Activated T-cell treated with anti-CD3 and anti-CD28 coated beads, Interleukin-2, amount 50 U/mL, for 72 hours (primary cell): Measurements from ENCODE around the gene TLE3. TPM values are rescaled to one million over a fixed set of nuclear protein-coding genes. Genes with fewer than 3 reads are reported as not detected.
A peak's percentile ranks its signal among the peaks of the same experiment; 100 is the strongest.

Experiments used
- ATAC-seq, 2 donors: fragments of 150-1000 bp; cut with Tn5 transposase; replicated peaks in 1 of 2; 2 replicates each; pipeline ENCODE4 v1.10.0; 2021; ENCODE audit warnings: moderate library complexity in 2 of 2, mild to moderate bottlenecking in 1 of 2
- DNase-seq, 2 donors: peaks; one replicate each; pipeline ENCODE4 v3.0.0; 2021 to 2022; ENCODE audit warnings: mixed read lengths in 1 of 2
- H3K27ac Mint-ChIP-seq: one replicate; pipeline ENCODE4 v1.8.0; 2022; ENCODE audit warnings: mild to moderate bottlenecking, moderate library complexity, mixed read lengths
- H3K27me3 Mint-ChIP-seq: one replicate; pipeline ENCODE4 v1.8.0; 2022; ENCODE audit warnings: low read depth, mixed read lengths
- H3K36me3 Mint-ChIP-seq, 2 donors: one replicate each; pipeline ENCODE4 v1.8.0; 2022; ENCODE audit warnings: mixed read lengths in 2 of 2, mild to moderate bottlenecking in 1 of 2; ENCODE audit not compliant: insufficient read depth in 2 of 2
- H3K4me1 Mint-ChIP-seq: one replicate; pipeline ENCODE4 v1.8.0; 2022; ENCODE audit warnings: low read depth, mixed read lengths
- H3K4me3 Mint-ChIP-seq, 2 donors: one replicate each; pipeline ENCODE4 v1.8.0; 2022; ENCODE audit warnings: mild to moderate bottlenecking in 2 of 2, mixed read lengths in 2 of 2, moderate library complexity in 2 of 2
- H3K9me3 Mint-ChIP-seq, 2 donors: one replicate each; pipeline ENCODE4 v1.8.0; 2022; ENCODE audit warnings: mixed read lengths in 2 of 2
- total RNA-seq, 2 donors: library from RNA; stranded (reverse); gene quantifications; one replicate each; pipeline ENCODE4 v1.2.3, GENCODE V29; 2022

TLE3 gene
- total RNA-seq, 2 donors from 2014 or later, result 84.6 to 112 TPM

DNA sequence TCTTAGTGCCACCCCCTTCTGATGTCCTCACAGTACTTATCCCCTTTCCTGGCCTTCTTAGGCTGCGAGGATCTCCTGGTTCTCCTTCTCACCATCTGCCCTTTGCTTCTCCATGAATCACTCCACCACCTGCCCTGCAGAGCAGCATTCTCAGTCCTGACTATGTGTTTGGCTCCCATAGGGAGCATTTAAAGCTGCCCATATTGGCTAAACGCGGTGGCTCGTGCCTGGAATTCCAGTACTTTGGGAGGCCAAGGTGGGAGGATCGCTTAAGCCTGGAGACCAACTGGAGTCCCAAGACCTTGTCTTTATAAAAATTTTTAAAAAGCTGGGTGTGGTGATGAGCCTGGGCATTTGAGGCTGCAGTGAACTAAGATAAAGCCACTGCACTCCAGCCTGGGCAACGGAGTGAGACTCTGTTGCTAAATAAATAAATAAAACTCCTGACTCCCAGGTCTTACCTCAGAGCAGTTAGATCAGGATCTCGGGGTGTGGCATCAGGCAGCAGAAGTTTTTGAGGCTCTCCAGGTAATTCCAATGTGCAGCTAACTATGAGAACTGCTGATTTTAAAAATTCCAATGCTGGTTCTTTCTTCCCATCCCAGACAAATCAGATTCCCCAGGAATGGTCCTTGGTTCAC is 36.2 kb upstream of the TLE3 start:
- no peak overlapping the region for H3K27ac Mint-ChIP-seq
- no peak overlapping the region for H3K4me3 Mint-ChIP-seq
- H3K9me3 Mint-ChIP-seq, result no peaks in the 10 kb centered on the region
- no peaks in the 10 kb centered on the region for H3K4me1 Mint-ChIP-seq
- ATAC-seq (no peak), DNase-seq (no peak)
- peaks cover 0 to 2% of the 10 kb centered on the region in 2 donors for H3K36me3 Mint-ChIP-seq
- peaks cover 18% of the 10 kb centered on the region for H3K27me3 Mint-ChIP-seq

DNA sequence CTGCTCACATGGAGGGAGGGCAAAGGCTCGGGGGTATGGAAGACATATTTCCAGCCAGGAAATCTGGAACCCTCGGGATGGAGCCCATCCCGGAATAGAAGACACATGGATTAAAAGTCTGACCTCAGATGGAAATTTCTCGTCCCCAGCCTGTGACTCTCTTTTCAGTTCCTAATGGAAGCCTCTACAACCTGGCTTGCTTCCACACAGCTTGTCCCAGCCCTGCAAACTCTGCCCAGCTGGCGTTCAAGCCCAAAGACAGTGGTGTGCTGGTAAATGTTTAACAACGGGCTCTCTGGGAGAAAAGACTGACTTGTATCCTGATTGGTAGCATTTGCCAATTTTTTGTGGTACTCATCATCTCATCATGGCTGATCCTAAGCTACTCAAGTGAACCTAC is 35.6 kb upstream of the TLE3 start:
- no peak for ATAC-seq
- DNase-seq, result no peak
- Mint-ChIP-seq H3K27me3 (peaks cover 13% of the 10 kb centered on the region), H3K9me3 (no peaks in the 10 kb centered on the region), H3K27ac (no peak overlapping the region), H3K36me3 (peaks cover 0 to 2% of the 10 kb centered on the region in 2 donors), H3K4me3 (no peak overlapping the region), H3K4me1 (peaks cover 5% of the 10 kb centered on the region)

DNA sequence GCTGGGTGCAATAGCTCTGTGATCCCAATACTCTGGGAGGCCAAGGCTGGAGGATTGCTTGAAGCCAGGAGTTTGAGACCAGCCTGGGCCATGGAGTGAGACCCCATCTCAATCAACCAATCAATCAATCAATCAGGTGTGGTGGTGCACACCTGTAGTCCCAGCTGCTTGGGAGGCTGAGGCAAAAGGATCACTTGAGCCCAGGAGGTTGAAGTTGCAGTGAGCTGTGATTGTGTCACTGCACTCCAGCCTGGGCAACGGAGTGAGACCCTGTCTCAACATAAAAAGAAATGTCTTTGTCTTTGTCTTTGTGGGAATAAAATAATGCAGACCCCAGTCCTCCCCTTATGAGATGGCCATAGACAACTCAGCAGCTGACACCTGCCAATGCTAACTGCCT is 34.9 kb upstream of the TLE3 start:
- Mint-ChIP-seq H3K27me3 (peaks cover 13% of the 10 kb centered on the region), H3K4me3 (no peak overlapping the region), H3K27ac (no peak overlapping the region), H3K36me3 (peaks cover 0 to 2% of the 10 kb centered on the region in 2 donors), H3K9me3 (no peaks in the 10 kb centered on the region), H3K4me1 (peaks cover 11% of the 10 kb centered on the region)
- ATAC-seq, result no peak
- no peak for DNase-seq

DNA sequence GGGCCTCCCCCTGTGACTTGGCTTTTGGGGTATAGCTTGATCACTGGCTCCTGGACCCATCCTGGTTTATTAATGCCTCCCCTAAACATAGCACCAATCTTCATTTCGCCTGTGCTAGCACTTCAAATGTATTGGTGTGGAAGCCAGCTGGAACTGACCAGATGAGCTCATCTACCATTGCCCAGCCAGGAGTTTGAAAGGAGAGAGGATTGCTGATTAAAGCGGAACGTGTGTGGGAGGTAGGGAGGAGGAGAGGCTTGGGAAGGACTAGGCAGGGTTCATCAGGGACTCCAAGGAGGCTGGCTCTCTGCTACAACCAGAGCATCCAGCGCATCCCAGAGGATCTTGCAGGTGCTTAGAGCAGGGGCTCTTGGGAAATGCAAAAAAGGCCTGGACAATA is 34.4 kb upstream of the TLE3 start:
- H3K9me3 Mint-ChIP-seq, result no peaks in the 10 kb centered on the region
- H3K27ac Mint-ChIP-seq, result no peak overlapping the region
- peaks cover 0 to 2% of the 10 kb centered on the region in 2 donors for H3K36me3 Mint-ChIP-seq
- ATAC-seq (no peak), DNase-seq (no peak)
- peaks cover 14% of the 10 kb centered on the region for H3K27me3 Mint-ChIP-seq
- H3K4me1 Mint-ChIP-seq, result peaks cover 11% of the 10 kb centered on the region
- H3K4me3 Mint-ChIP-seq, result no peak overlapping the region

DNA sequence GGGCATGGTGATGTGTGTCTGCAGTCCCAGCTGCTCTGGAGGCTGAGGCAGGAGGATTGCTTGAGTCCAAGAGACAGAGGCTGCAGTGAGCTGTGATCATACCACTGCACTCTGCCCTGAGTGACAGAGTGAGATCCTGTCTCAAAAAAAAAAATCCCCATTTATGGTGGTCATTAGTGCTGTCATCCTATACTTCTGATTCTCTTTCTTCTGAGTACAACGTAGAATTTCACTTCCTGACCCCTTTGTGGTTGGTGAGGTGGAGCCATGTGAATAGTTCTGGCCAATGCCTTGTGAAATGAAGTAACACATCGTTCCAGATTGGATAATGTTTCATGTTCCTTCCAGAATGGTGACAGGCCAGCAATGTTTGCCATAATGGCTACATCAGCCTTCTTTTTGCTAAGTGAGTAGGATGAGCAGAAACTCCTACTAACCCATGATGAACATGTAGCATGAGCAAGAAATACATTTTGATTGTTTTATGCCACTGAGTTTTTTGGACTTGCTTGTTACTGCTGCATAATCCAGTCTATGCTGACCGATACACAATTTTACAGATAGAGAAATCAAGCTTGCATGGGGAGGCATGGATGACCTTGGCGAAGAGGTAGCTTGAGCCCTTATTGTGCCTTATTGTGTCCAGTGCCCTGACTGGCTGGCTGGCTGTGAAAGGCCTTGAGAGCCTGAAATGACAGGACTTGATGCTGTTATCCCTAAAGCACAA is 30.9 kb upstream of the TLE3 start:
- no peak for DNase-seq
- peaks cover 11% of the 10 kb centered on the region for H3K4me1 Mint-ChIP-seq

DNA sequence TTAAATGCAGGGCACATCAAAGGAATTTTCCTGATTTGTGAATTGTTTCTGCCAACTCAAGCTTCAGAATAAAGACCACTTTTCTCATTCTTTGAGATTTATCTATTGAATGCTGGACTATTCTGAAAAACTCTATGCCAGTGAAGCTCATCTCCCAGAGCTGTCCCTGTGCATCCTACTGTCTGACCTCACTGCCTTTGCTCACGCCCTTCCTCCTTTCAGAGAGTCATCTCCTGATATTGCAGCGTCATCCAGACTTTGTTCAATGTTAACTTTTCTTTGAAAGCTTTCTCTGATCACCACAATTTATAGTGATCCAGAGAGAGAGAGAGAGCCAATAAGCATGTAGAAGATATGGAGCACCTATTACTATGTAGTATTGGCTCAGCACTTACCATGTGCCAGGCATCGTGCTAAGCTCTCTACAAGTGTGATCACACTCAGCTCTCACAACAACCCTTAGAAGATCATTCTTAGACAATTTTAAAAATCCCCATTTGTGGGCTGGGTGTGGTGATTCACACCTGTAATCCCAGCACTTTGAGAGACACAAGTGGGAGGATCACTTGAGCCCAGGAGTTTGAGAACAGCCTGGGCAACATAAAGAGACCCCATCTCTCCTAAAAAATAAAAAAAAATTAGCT is 30.2 kb upstream of the TLE3 start:
- peaks cover 11% of the 10 kb centered on the region for H3K4me1 Mint-ChIP-seq
- no peaks in the 10 kb centered on the region for H3K36me3 Mint-ChIP-seq
- no peaks in the 10 kb centered on the region for H3K9me3 Mint-ChIP-seq
- peaks cover 25% of the 10 kb centered on the region for H3K27me3 Mint-ChIP-seq
- no peak overlapping the region for H3K27ac Mint-ChIP-seq
- H3K4me3 Mint-ChIP-seq, result no peak overlapping the region
- ATAC-seq (peak; percentile 57 to 76), DNase-seq (no peak)

More for the DNA sequence above, 30.9 kb upstream of the TLE3 start:
- Mint-ChIP-seq H3K27ac (no peak overlapping the region), H3K9me3 (no peaks in the 10 kb centered on the region), H3K36me3 (no peaks in the 10 kb centered on the region), H3K27me3 (peaks cover 21% of the 10 kb centered on the region), H3K4me3 (no peak overlapping the region)
- ATAC-seq, result peak; percentile 37 to 69

DNA sequence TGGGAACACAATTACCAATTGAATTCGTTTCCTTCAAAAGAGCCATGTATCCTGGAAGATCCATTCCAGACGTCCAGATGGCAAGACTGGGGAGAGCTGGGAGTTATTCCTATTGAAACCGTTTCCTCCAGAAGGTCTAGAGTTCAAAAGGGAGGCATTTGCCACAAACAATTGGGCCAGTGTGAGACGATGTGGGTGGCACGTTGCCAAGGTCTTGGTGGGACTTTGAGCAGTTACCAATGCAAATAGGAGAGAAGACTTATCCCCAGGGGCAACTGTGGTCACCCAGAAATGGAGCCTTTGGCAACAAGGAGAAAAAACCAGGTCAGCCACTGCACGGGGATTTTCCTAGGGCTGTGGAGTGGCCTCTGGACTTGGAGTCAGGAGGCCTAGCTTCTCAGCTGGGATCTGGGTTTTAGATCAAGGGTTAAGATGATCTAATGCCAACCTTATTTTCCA is 29.6 kb upstream of the TLE3 start:
- H3K27ac Mint-ChIP-seq, result no peak overlapping the region
- no peak for DNase-seq
- peaks cover 25% of the 10 kb centered on the region for H3K27me3 Mint-ChIP-seq
- no peaks in the 10 kb centered on the region for H3K9me3 Mint-ChIP-seq
- no peaks in the 10 kb centered on the region for H3K36me3 Mint-ChIP-seq
- H3K4me1 Mint-ChIP-seq, result peaks cover 11% of the 10 kb centered on the region
- H3K4me3 Mint-ChIP-seq, result no peak overlapping the region
- ATAC-seq, result no peak

DNA sequence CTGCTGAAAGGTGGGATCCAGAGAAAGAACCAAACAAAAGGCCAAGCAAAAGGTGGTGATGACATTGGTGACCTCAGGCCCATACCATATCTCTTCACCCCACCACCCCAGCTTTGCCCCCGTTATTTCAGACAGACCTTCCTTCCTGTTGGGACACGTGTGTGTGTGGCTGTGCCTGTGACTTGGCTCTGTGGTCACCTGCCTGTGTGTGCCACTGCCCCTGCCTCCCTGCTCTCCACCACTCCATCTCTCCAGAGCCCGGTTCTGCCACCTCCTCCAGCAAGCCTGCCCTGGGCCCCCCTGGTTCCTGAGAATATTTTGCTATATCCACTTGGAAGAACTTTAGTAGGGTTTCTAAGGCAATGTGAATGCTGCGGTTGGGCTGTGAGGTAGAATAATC is 28.6 kb upstream of the TLE3 start:
- no peak for DNase-seq
- Mint-ChIP-seq H3K36me3 (no peaks in the 10 kb centered on the region), H3K4me3 (no peak overlapping the region), H3K9me3 (no peaks in the 10 kb centered on the region), H3K27me3 (peaks cover 25% of the 10 kb centered on the region), H3K27ac (no peak overlapping the region), H3K4me1 (peaks cover 11% of the 10 kb centered on the region)
- ATAC-seq, result no peak

DNA sequence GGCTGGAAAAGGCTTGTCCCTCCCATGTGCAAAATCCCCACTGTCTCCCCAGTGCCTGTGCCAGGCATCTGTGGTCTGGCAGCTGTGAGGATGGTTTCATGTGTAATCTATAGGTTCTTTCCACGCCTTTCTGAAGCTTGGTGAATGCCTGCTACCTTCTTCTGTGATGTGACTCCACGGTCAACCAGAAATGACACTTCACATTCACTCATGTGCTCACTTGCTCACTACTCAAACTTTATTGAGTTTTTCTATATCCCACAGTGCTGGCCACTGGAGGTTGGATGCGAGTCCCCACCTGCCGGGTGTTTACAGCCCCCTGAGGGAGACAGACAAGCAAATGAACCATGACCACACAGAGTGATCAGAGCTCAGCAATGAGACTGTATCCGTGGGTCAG is 27.9 kb upstream of the TLE3 start:
- Mint-ChIP-seq H3K9me3 (no peaks in the 10 kb centered on the region), H3K4me1 (peaks cover 11% of the 10 kb centered on the region), H3K4me3 (no peak overlapping the region), H3K36me3 (no peaks in the 10 kb centered on the region), H3K27me3 (peaks cover 25% of the 10 kb centered on the region), H3K27ac (no peak overlapping the region)
- DNase-seq (no peak), ATAC-seq (peak in 1 of 2 donors; percentile 29)

DNA sequence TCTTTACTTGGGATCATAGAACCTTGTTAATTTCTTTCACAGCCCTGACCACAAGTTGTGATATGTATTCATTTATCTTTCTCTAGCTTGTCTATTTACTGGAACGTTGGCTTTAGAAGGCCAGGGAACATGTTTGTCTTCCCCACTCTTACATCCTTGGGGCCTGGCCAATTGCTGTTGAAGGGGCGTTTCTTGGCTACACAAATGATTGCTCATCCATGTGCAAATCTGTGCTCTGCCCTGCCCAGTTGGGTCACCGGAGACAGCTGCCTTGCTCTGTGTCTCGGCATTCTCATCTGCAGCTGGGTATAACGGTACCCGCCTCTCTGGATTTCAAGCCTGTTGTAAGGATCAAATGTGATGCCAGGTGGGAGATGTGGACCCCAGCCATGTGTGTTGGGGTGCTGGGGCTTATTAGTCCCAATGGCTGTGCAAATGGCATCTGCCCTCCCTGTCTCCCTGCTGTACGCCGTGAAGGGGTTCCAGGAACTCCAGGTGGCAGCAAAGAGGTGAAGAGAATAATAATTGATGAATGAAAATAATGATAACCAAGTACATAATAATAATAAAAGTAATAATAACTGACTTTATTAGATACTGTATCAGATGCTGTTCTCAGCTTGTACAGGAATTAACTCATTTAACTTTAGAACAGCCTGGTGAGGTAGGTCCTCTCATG is 24.0 kb upstream of the TLE3 start:
- Mint-ChIP-seq H3K9me3 (no peaks in the 10 kb centered on the region), H3K36me3 (no peaks in the 10 kb centered on the region), H3K4me1 (no peaks in the 10 kb centered on the region), H3K27me3 (peaks cover 23% of the 10 kb centered on the region), H3K4me3 (no peak overlapping the region), H3K27ac (no peak overlapping the region)
- ATAC-seq (no peak), DNase-seq (no peak)

DNA sequence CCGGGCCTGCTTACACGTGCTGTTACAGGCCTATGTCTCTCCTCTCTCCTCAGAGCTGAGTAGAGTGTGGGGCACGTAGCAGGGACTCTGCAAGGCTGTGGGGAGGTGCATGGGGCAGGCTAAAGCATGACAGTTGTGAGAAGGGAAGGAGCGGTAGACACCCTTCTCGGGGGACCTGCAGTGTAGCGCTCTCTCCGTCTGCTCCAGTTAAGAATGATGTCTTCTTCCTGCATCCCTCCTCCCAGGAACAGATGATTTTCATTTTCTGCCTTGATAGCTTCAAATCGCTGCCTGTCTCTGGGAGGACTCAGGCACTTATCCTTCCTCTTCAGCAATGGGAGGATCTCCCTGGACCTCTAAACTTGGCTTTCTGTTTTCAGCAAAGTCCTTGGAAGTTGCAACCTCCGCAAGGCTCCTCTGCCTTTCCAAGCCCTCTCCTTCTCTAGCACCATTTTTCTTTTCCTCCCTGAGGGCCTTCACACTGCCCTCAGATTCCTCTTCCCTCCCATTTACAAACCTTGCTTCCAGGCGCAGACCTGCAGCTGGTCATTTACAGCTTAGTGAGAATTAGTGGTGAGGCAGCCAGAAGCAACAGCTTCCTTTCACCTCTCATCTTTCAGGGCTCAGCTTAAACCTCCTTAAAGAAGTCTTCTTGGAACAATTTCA is 23.4 kb upstream of the TLE3 start:
- DNase-seq (no peak), ATAC-seq (no peak)
- no peaks in the 10 kb centered on the region for H3K9me3 Mint-ChIP-seq
- no peak overlapping the region for H3K27ac Mint-ChIP-seq
- no peak overlapping the region for H3K4me3 Mint-ChIP-seq
- no peaks in the 10 kb centered on the region for H3K36me3 Mint-ChIP-seq
- no peaks in the 10 kb centered on the region for H3K4me1 Mint-ChIP-seq
- peaks cover 24% of the 10 kb centered on the region for H3K27me3 Mint-ChIP-seq

DNA sequence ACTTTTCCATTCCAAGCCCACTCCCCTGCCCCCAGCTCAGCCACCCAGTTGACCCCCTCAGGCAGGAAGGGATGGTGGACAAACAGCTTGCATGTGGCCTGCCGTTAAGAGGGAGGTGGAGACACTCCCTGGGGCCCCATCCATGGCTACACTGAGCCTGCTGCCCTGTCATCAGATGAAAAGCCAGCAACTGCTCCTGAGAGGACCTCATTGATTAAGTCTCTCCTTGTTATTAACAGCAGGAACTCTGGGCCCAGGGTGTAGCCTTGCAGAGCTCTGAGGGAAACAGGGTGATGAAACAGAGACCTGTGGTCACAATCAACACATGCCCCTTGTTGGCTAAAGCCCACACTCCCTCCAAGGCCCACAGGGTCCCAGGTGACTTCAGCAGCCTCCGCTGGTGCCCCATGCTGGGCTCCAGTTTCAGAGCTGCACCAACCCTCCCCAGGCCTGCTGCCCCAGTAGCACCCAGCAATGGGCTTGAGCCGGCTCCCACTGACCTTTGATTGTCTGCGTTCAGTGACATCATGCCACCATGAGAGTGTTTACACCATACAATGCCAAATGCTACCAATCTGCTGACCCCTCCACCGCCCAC is 22.3 kb upstream of the TLE3 start:
- Mint-ChIP-seq H3K27ac (no peak overlapping the region), H3K4me1 (no peaks in the 10 kb centered on the region), H3K36me3 (no peaks in the 10 kb centered on the region), H3K9me3 (no peaks in the 10 kb centered on the region), H3K4me3 (no peak overlapping the region), H3K27me3 (peaks cover 29% of the 10 kb centered on the region)
- no peak for DNase-seq
- no peak for ATAC-seq
